Hepatocyte (in vitro differentiated cells): ENCODE data around the gene SLC44A1. TPM values are rescaled to one million over a fixed set of nuclear protein-coding genes. Genes with fewer than 3 reads are reported as not detected.

ENCODE experiments used
- DNase-seq: peaks from one replicate; pipeline ENCODE4 v3.0.0-alpha.2; 2016; ENCODE audit warnings: low spot score
- H2AFZ ChIP-seq: fragments of 200-600 bp; sonication (generic); 2 replicates; pipeline ENCODE4 v1.6.0; 2016; ENCODE audit warnings: antibody characterized with exemption, mild to moderate bottlenecking
- H3K27ac ChIP-seq: fragments of 200-600 bp; sonication (generic); 2 replicates; pipeline ENCODE4 v1.5.1; 2016; ENCODE audit warnings: mild to moderate bottlenecking
- H3K27me3 ChIP-seq: fragments of 200-600 bp; sonication (generic); 2 replicates; pipeline ENCODE4 v1.6.1; 2016
- H3K36me3 ChIP-seq: fragments of 200-600 bp; sonication (generic); replicated peaks from 2 replicates; pipeline ENCODE4 v1.5.1; 2016; ENCODE audit warnings: low read depth; ENCODE audit not compliant: insufficient read depth
- H3K4me1 ChIP-seq: fragments of 200-600 bp; sonication (generic); 2 replicates; pipeline ENCODE4 v1.5.1; 2016; ENCODE audit warnings: mild to moderate bottlenecking, moderate library complexity; ENCODE audit not compliant: insufficient read depth
- H3K4me2 ChIP-seq: fragments of 200-600 bp; sonication (generic); 2 replicates; pipeline ENCODE4 v1.6.0; 2016
- H3K4me3 ChIP-seq: fragments of 200-600 bp; sonication (generic); 2 replicates; pipeline ENCODE4 v1.5.1; 2016; ENCODE audit warnings: mild to moderate bottlenecking
- H3K79me2 ChIP-seq: fragments of 200-600 bp; sonication (generic); 2 replicates; pipeline ENCODE4 v1.6.0; 2017; ENCODE audit warnings: mild to moderate bottlenecking
- H3K9me2 ChIP-seq: fragments of 200-600 bp; sonication (generic); replicated peaks from 2 replicates; pipeline ENCODE4 v1.6.0; 2017; ENCODE audit warnings: mild to moderate bottlenecking; ENCODE audit not compliant: insufficient read depth
- H3K9me3 ChIP-seq: fragments of 200-600 bp; sonication (generic); 2 replicates; pipeline ENCODE4 v1.5.1; 2016; ENCODE audit warnings: low read depth, mild to moderate bottlenecking
- H4K20me1 ChIP-seq: fragments of 200-600 bp; sonication (generic); 2 replicates; pipeline ENCODE4 v1.6.0; 2016; ENCODE audit warnings: mild to moderate bottlenecking; ENCODE audit not compliant: insufficient read depth, poor library complexity, severe bottlenecking
- CTCF ChIP-seq: fragments of 200-600 bp; sonication (generic); IDR thresholded peaks from 2 replicates; pipeline ENCODE4 v1.5.1; 2016; ENCODE audit warnings: antibody characterized with exemption, mild to moderate bottlenecking; ENCODE audit not compliant: poor library complexity
- EZH2 ChIP-seq: fragments of 200-600 bp; sonication (generic); IDR thresholded peaks from 2 replicates; pipeline ENCODE4 v1.6.1; 2016; ENCODE audit warnings: antibody characterized with exemption, mild to moderate bottlenecking, borderline replicate concordance
- EZH2phosphoT487 ChIP-seq: fragments of 200-600 bp; sonication (generic); IDR thresholded peaks from one replicate; pipeline ENCODE4 v1.6.1; 2018; ENCODE audit warnings: antibody characterized with exemption, mild to moderate bottlenecking, low read depth, moderate library complexity; ENCODE audit not compliant: unreplicated experiment, severe bottlenecking
- WGBS: methylation state at CpG from one replicate; pipeline ENCODE4 v1.1.6; 2016; ENCODE audit warnings: low lambda C conversion rate; ENCODE audit errors: missing lambda C conversion rate; 5-methylcytosine and 5-hydroxymethylcytosine counted together
- polyA plus RNA-seq: library from polyadenylated mRNA; unstranded; fragments of >200 nt; fragmentation: Nextera tagmentation; extraction: Ambion mirVana; gene quantifications from 2 replicates; pipeline ENCODE4 v1.2.1, GENCODE V29; 2016
- total RNA-seq: library from RNA; depleted of rRNA; stranded (reverse); fragments of >200 nt; gene quantifications from 2 replicates; pipeline ENCODE4 v1.2.3, GENCODE V29; 2014

SLC44A1 gene
- total and polyA plus RNA-seq, 2 experiments from 2014 or later, result 31.3 to 64.9 TPM

GRCh38 chr9:105257809-105258208 lies 13.4 kb downstream of the SLC44A1 start:
- no peaks in the 10 kb centered on the region for H3K9me2 ChIP-seq
- peaks cover 19% of the 10 kb centered on the region for H3K4me1 ChIP-seq
- TF ChIP-seq EZH2 (no peak), CTCF (no peak), EZH2phosphoT487 (no peak)
- no peak for DNase-seq
- no peaks in the 10 kb centered on the region for H3K27me3 ChIP-seq
- 98% methylated on average over 2 of the region's 2 CpGs for WGBS
- no peak overlapping the region for H3K4me3 ChIP-seq
- H2AFZ ChIP-seq, result no peak overlapping the region
- H4K20me1 ChIP-seq, result no peaks in the 10 kb centered on the region
- H3K79me2 ChIP-seq, result peaks cover 91% of the 10 kb centered on the region
- H3K27ac ChIP-seq, result peak overlapping the region; percentile 19
- no peaks in the 10 kb centered on the region for H3K36me3 ChIP-seq
- H3K9me3 ChIP-seq, result no peaks in the 10 kb centered on the region
- no peak overlapping the region for H3K4me2 ChIP-seq

GRCh38 chr9:105258225-105258737 lies 13.8 kb downstream of the SLC44A1 start:
- TF ChIP-seq EZH2phosphoT487 (no peak), EZH2 (no peak), CTCF (no peak)
- Histone ChIP-seq H3K4me1 (peaks cover 19% of the 10 kb centered on the region), H3K79me2 (peaks cover 91% of the 10 kb centered on the region), H2AFZ (no peak overlapping the region), H3K27ac (peak overlapping the region; percentile 19), H3K9me3 (no peaks in the 10 kb centered on the region), H3K9me2 (no peaks in the 10 kb centered on the region), H3K4me2 (no peak overlapping the region), H3K27me3 (no peaks in the 10 kb centered on the region), H4K20me1 (no peaks in the 10 kb centered on the region), H3K36me3 (no peaks in the 10 kb centered on the region), H3K4me3 (no peak overlapping the region)
- 95% methylated on average over 3 of the region's 3 CpGs for WGBS
- DNase-seq, result no peak

GRCh38 chr9:105259274-105259673 lies 14.8 kb downstream of the SLC44A1 start:
- Histone ChIP-seq H2AFZ (no peak overlapping the region), H3K4me3 (no peak overlapping the region), H3K27ac (peak overlapping the region; percentile 24), H3K36me3 (no peaks in the 10 kb centered on the region), H3K9me3 (no peaks in the 10 kb centered on the region), H3K79me2 (peaks cover 91% of the 10 kb centered on the region), H3K4me2 (peak overlapping the region; percentile 21), H3K27me3 (no peaks in the 10 kb centered on the region), H4K20me1 (no peaks in the 10 kb centered on the region), H3K9me2 (no peaks in the 10 kb centered on the region), H3K4me1 (peaks cover 19% of the 10 kb centered on the region)
- no peak for TF ChIP-seq EZH2
- no peak for TF ChIP-seq EZH2phosphoT487
- no peak for TF ChIP-seq CTCF
- DNase-seq, result no peak
- 71% methylated on average over 2 of the region's 2 CpGs for WGBS
